Fibroblast of gingiva (primary cell): ENCODE measurements around the gene SMARCAD1.

ENCODE experiments used
- DNase-seq: peaks from one replicate; pipeline ENCODE4 v3.0.0-alpha.2; 2011; ENCODE audit warnings: low read depth

SMARCAD1 gene

GRCh38 chr4:94207469-94208224 lies at the start of gene SMARCAD1:
Gene SMARCAD1 (plus strand): TSS chr4:94207865. CDS start chr4:94208395, 530 bp downstream.
- DNase-seq: peak; percentile 93

GRCh38 chr4:94158883-94159282 lies 48.8 kb upstream of the SMARCAD1 start:
- no peak for DNase-seq

GRCh38 chr4:94159790-94160189 lies 47.9 kb upstream of the SMARCAD1 start:
- no peak for DNase-seq

GRCh38 chr4:94160774-94161173 lies 46.9 kb upstream of the SMARCAD1 start:
- DNase-seq: no peak

- no peak for DNase-seq
Measured at GRCh38 chr4:94165256-94165655, 42.4 kb upstream of the SMARCAD1 start.

- no peak for DNase-seq
Measured at GRCh38 chr4:94168321-94168720, 39.3 kb upstream of the SMARCAD1 start.

- DNase-seq: no peak
Measured at GRCh38 chr4:94169803-94170372, 37.8 kb upstream of the SMARCAD1 start.

GRCh38 chr4:94171616-94172015 lies 36.0 kb upstream of the SMARCAD1 start:
- DNase-seq: peak; percentile 17

- no peak for DNase-seq
Measured at GRCh38 chr4:94175553-94176261, 32.0 kb upstream of the SMARCAD1 start.

GRCh38 chr4:94177822-94178221 lies 29.8 kb upstream of the SMARCAD1 start:
- DNase-seq: no peak

GRCh38 chr4:94181815-94182214 lies 25.9 kb upstream of the SMARCAD1 start:
- no peak for DNase-seq

- DNase-seq: no peak
Measured at GRCh38 chr4:94202769-94203168, 4.9 kb upstream of the SMARCAD1 start.

- DNase-seq: no peak
Measured at GRCh38 chr4:94208266-94208665, 601 bp downstream of the SMARCAD1 start.

GRCh38 chr4:94208918-94209317 lies 1.3 kb downstream of the SMARCAD1 start:
- DNase-seq: no peak

- DNase-seq: no peak
Measured at GRCh38 chr4:94211861-94212260, 4.2 kb downstream of the SMARCAD1 start.

GRCh38 chr4:94214703-94215319 lies 7.1 kb downstream of the SMARCAD1 start:
- DNase-seq: no peak

GRCh38 chr4:94216394-94216793 lies 8.7 kb downstream of the SMARCAD1 start:
- DNase-seq: no peak

GRCh38 chr4:94219402-94219801 lies 11.7 kb downstream of the SMARCAD1 start:
- no peak for DNase-seq

GRCh38 chr4:94221916-94222315 lies 14.3 kb downstream of the SMARCAD1 start:
- DNase-seq: no peak

- DNase-seq: no peak
Measured at GRCh38 chr4:94225449-94225848, 17.8 kb downstream of the SMARCAD1 start.

GRCh38 chr4:94226763-94227162 lies 19.1 kb downstream of the SMARCAD1 start:
- no peak for DNase-seq

- no peak for DNase-seq
Measured at GRCh38 chr4:94228493-94229216, 21.0 kb downstream of the SMARCAD1 start.
